ENCODE results near the gene ANO2.

DNA sequence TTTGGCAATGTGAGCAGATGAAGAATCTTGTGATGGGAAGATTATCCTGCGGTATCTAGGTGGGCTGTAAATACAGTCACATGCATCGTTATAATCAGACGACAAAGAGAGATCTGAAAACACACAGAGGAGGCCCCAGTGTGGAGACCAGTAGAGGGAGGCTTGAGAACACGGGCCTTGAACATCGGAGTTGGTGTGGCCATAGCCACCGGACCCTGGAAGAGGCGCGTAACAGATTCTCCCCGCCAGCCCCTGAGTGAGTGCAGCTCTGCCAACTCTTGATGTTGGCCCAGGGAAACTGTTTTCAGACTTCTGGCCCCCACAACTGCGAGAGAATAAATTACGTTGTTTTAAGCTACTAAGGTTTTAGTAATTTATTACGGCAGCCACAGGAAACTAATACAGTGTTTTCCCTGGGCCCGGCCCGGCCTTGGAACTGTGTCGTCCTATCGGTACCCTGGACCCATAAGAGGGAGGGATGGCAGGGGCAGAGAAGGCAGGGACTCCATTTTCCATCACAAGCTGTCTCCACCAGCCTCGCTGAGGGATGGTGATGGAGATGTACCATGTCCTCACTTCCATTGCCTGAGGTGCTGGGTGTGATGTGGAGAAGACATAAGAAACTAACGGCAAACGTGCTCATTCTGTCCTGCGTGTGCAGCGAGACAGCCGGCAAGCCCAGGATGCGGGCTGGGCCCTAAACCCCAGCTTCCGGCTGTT is 421.5 kb downstream of the ANO2 start:
- TF ChIP-seq POLR2AphosphoS5 (IDR thresholded peaks at IDR 0.05; ENCODE audit: low read depth, low read length) (no peak), REST (IDR thresholded peaks at IDR 0.05; ENCODE audit: insufficient read depth in 1 of 2, low read depth in 2 of 2, low read length in 2 of 2) (no peak), SIN3A (IDR thresholded peaks at IDR 0.05; ENCODE audit: borderline replicate concordance, insufficient read depth, low read length) (no peak), FOXP2 (optimal IDR thresholded peaks at IDR 0.05; ENCODE audit: borderline replicate concordance, extremely low read depth, extremely low read length, insufficient read depth) (no peak)
